ENCODE measurements around the gene C19orf25. TPM values are rescaled to one million over a fixed set of nuclear protein-coding genes. Genes with fewer than 3 reads are reported as not detected.
"Not testable (repeated sequence)": the region's sequence is repeated elsewhere in the genome, so short reads cannot be mapped to it uniquely, and the experiment has no call there.

C19orf25 gene
- 19.5 TPM for polyA plus RNA-seq (ENCODE audit: insufficient read length)
- long read RNA-seq, donor 1, transcript C19orf25-211 (1 exons, 2,314 nt): minor isoform, 7 of 50 reads
- long read RNA-seq, donor 1, transcript C19orf25-202 (2 exons, 2,403 nt): minor isoform, 6 of 50 reads
- long read RNA-seq, donor 1, transcript C19orf25-203 (3 exons, 1,837 nt): major isoform, 11 of 50 reads
- long read RNA-seq, donor 1, partial matches to known transcripts: 22 of 50 reads
- long read RNA-seq, donor 1, other reads (novel, unspliced or antisense): 0 of 50 reads
- long read RNA-seq, donor 2, transcript C19orf25-203 (3 exons, 1,837 nt): major isoform, 15 of 25 reads
- long read RNA-seq, donor 2, transcript C19orf25-211 (1 exons, 2,314 nt): minor isoform, 5 of 25 reads
- long read RNA-seq, donor 2, partial matches to known transcripts: 0 of 25 reads
- long read RNA-seq, donor 2, other reads (novel, unspliced or antisense): 0 of 25 reads
- long read RNA-seq, donor 3, transcript C19orf25-203 (3 exons, 1,837 nt): major isoform, 15 of 22 reads
- long read RNA-seq, donor 3, partial matches to known transcripts: 0 of 22 reads
- long read RNA-seq, donor 3, other reads (novel, unspliced or antisense): 0 of 22 reads
- long read RNA-seq, donor 4, partial matches to known transcripts: 0 of 7 reads
- long read RNA-seq, donor 4, other reads (novel, unspliced or antisense): 0 of 7 reads
- long read RNA-seq, donor 5, transcript C19orf25-211 (1 exons, 2,314 nt): minor isoform, 9 of 42 reads
- long read RNA-seq, donor 5, transcript C19orf25-203 (3 exons, 1,837 nt): major isoform, 25 of 42 reads
- long read RNA-seq, donor 5, partial matches to known transcripts: 0 of 42 reads
- long read RNA-seq, donor 5, other reads (novel, unspliced or antisense): 0 of 42 reads
- long read RNA-seq, donor 6, transcript C19orf25-203 (3 exons, 1,837 nt): major isoform, 13 of 29 reads
- long read RNA-seq, donor 6, transcript C19orf25-211 (1 exons, 2,314 nt): minor isoform, 10 of 29 reads
- long read RNA-seq, donor 6, partial matches to known transcripts: 0 of 29 reads
- long read RNA-seq, donor 6, other reads (novel, unspliced or antisense): 0 of 29 reads
- long read RNA-seq, donor 7, transcript C19orf25-211 (1 exons, 2,314 nt): minor isoform, 6 of 41 reads
- long read RNA-seq, donor 7, transcript C19orf25-202 (2 exons, 2,403 nt): minor isoform, 5 of 41 reads
- long read RNA-seq, donor 7, transcript C19orf25-203 (3 exons, 1,837 nt): major isoform, 24 of 41 reads
- long read RNA-seq, donor 7, partial matches to known transcripts: 0 of 41 reads
- long read RNA-seq, donor 7, other reads (novel, unspliced or antisense): 0 of 41 reads
- long read RNA-seq, donor 8, transcript C19orf25-203 (3 exons, 1,837 nt): major isoform, 6 of 14 reads
- long read RNA-seq, donor 8, partial matches to known transcripts: 0 of 14 reads
- long read RNA-seq, donor 8, other reads (novel, unspliced or antisense): 0 of 14 reads

- peak; percentile 92 for DNase-seq
Observed at GRCh38 chr19:1478934-1479707, at the start of gene C19orf25. TSS of gene C19orf25 (minus strand) at chr19:1479215. CDS start at chr19:1478903, 312 bp downstream.

GRCh38 chr19:1527650-1528309 is 48.8 kb upstream of the C19orf25 start:
- DNase-seq: no peak

- DNase-seq: no peak
Observed at GRCh38 chr19:1526979-1527649, 48.1 kb upstream of the C19orf25 start.

GRCh38 chr19:1526066-1526778 is 47.2 kb upstream of the C19orf25 start:
- DNase-seq: no peak

- DNase-seq: no peak
Observed at GRCh38 chr19:1525343-1525742, 46.3 kb upstream of the C19orf25 start.

GRCh38 chr19:1524972-1525325 is 45.9 kb upstream of the C19orf25 start:
- no peak for DNase-seq

GRCh38 chr19:1524287-1524971 is 45.4 kb upstream of the C19orf25 start:
- DNase-seq: no peak

- no peak for DNase-seq
Observed at GRCh38 chr19:1523412-1524286, 44.6 kb upstream of the C19orf25 start, which contains the start of gene PLK5. TSS of gene PLK5 (plus strand) at chr19:1524077. CDS start at chr19:1526997, 2,920 bp downstream.

DNA sequence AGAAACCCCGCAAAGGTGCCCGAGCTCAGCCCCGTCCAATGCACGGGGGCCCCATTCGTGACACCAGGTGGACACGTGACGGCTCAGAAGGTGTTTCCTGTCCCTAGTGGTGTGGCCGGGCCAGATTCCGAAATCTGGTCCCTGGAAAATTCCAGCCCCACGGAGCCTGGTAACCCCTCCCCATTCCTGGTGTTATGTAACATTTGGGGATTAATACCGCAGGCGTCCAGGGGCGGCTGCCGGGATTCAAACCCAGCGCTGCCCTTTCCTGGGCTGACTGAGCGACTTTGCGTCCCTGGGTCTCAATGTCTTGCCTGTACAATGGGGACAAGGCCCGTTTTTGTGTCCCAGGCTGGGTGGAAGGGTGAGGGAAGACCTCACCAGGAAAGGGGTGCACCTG is 43.8 kb upstream of the C19orf25 start:
- DNase-seq: no peak

DNA sequence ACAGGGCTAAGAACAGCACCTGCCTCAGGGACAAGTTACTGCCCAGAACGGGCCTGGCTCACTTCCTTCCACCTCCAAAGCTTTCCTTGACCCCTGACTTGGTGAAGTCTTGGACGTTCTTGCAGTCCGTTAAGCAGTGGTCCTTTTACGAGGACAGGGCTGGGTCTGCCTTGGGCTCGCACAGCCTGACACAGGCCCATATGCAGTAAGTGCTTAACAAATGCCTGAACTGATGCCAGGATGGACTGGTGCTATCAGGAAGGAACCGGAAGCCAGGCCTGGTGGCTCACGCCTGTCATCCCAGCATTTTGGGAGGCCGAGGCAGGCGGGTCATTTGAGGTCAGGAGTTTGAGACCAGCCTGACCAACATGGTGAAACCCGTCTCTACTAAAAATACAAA is 43.0 kb upstream of the C19orf25 start:
- no peak for DNase-seq

- no peak for DNase-seq
Observed at GRCh38 chr19:1521636-1522035, 42.6 kb upstream of the C19orf25 start.

GRCh38 chr19:1520203-1520780 is 41.3 kb upstream of the C19orf25 start:
- no peak for DNase-seq

GRCh38 chr19:1519802-1520201 is 40.8 kb upstream of the C19orf25 start:
- not testable (repeated sequence) for DNase-seq

DNA sequence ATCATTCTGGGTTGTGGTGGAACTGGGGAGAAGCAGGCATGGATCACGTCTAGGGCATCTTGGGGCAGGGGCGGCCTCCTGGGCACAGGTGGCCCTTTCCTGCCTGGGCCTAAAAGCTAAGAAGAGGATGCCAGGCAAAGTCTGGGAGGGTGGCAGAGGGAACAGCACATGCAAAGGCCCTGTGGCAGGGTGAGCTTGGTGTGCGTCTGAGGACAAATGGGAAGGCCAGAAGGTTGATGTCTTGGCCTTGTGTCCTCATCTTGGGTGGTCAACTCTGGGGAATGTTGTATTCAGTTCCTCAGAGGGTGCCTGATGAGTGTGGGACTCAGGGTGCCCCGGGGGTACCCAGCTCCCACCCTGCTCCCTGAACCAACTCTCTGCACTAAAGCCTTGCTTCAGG is 39.5 kb upstream of the C19orf25 start:
- DNase-seq: no peak

DNA sequence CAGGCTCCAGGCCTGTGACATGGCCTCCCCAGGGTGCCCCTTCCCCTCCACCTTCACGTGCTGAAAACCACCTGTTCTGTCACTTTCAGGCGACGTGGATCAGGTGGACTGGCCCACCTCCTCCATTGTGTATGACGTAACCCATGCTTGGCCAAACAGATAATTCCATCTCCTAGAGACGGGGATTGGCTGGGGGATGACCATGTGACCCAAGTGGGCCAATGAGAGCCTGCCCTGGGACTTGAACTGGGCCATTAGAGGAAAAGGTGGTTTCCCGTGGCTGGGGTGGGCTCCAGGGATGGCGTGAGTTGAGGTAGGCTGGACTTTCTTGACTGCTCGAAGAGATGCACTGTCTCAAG is 37.4 kb upstream of the C19orf25 start:
- no peak for DNase-seq

GRCh38 chr19:1514986-1515721 is 36.1 kb upstream of the C19orf25 start:
- DNase-seq: no peak

Data from left kidney (tissue), 8 donors.